HepG2 (cell line): Measurements from ENCODE around the gene GAPT. TPM values are rescaled to one million over a fixed set of nuclear protein-coding genes. Genes with fewer than 3 reads are reported as not detected.
A peak's percentile ranks its signal among the peaks of the same experiment; 100 is the strongest.

Experiments
- BCL6 ChIP-seq: IDR thresholded peaks from 2 replicates; pipeline ENCODE4 v1.6.1; 2016; ENCODE audit warnings: missing genetic modification reagents, missing compliant biosample characterization
- ELF1 ChIP-seq: sonication (generic); formaldehyde crosslinking; IDR thresholded peaks from 2 replicates; pipeline ENCODE4 v1.4.0; 2020; ENCODE audit warnings: missing genetic modification reagents
- FOSL2 ChIP-seq: sonication (generic); formaldehyde crosslinking; IDR thresholded peaks from 2 replicates; pipeline ENCODE4 v1.4.0; 2020; ENCODE audit warnings: missing genetic modification reagents
- HDAC6 ChIP-seq: fragments of 200-600 bp; sonication (generic); IDR thresholded peaks from 2 replicates; pipeline ENCODE4 v1.7.0; 2017; ENCODE audit warnings: mild to moderate bottlenecking, antibody characterized with exemption, low read length, low read depth
- HES4 ChIP-seq: sonication (generic); formaldehyde crosslinking; IDR thresholded peaks from 2 replicates; pipeline ENCODE4 v1.9.0; 2021; ENCODE audit warnings: mild to moderate bottlenecking, missing genetic modification reagents, borderline replicate concordance
- HNRNPUL1 ChIP-seq: fragments of 200-400 bp; formaldehyde crosslinking; IDR thresholded peaks from 2 replicates; pipeline ENCODE4 v1.6.1; 2017; ENCODE audit warnings: low read depth, mild to moderate bottlenecking, low read length, moderate library complexity
- KLF16 ChIP-seq, 2 experiments: sonication (generic) in 1 of 2; formaldehyde crosslinking in 1 of 2; IDR thresholded peaks; 2 replicates each; pipeline versions ENCODE4 v1.6.1 to v1.8.0; 2016 to 2023; ENCODE audit warnings: missing genetic modification reagents in 2 of 2, missing compliant biosample characterization in 1 of 2
- MTF2 ChIP-seq: sonication (generic); formaldehyde crosslinking; IDR thresholded peaks from 2 replicates; pipeline ENCODE4 v1.5.0; 2020; ENCODE audit warnings: missing genetic modification reagents, borderline replicate concordance
- PAF1 ChIP-seq: IDR thresholded peaks from 2 replicates; pipeline ENCODE4 v1.6.1; 2016; ENCODE audit warnings: missing genetic modification reagents, missing compliant biosample characterization
- PRPF4 ChIP-seq: fragments of 200-400 bp; formaldehyde crosslinking; IDR thresholded peaks from 2 replicates; pipeline ENCODE4 v1.6.1; 2016; ENCODE audit warnings: low read length, low read depth; ENCODE audit not compliant: poor library complexity, severe bottlenecking
- RBAK ChIP-seq: sonication (generic); formaldehyde crosslinking; IDR thresholded peaks from 2 replicates; pipeline ENCODE4 v1.5.1; 2020; ENCODE audit warnings: mild to moderate bottlenecking, missing genetic modification reagents
- SKI ChIP-seq: fragments of 450-650 bp; IDR thresholded peaks from one replicate; pipeline ENCODE4 v1.6.1; 2018; ENCODE audit warnings: mild to moderate bottlenecking; ENCODE audit not compliant: partially characterized antibody
- SKIL ChIP-seq: sonication (generic); formaldehyde crosslinking; IDR thresholded peaks from 2 replicates; pipeline ENCODE4 v1.8.0; 2022; ENCODE audit warnings: missing genetic modification reagents, mild to moderate bottlenecking, moderate library complexity, borderline replicate concordance
- TCF7L2 ChIP-seq: IDR thresholded peaks from 2 replicates; pipeline ENCODE4 v1.6.1; 2011; ENCODE audit warnings: mild to moderate bottlenecking, low read depth, low read length, moderate library complexity
- ZHX2 ChIP-seq, 2 experiments: sonication (generic) in 1 of 2; formaldehyde crosslinking in 1 of 2; IDR thresholded peaks; 2 replicates each; pipeline versions ENCODE4 v1.6.1 to v1.9.0; 2014 to 2022; ENCODE audit warnings: antibody characterized with exemption in 1 of 2, borderline replicate concordance in 1 of 2, inconsistent platforms in 1 of 2, low read depth in 1 of 2, missing genetic modification reagents in 1 of 2
- ZNF18 ChIP-seq: sonication (generic); formaldehyde crosslinking; IDR thresholded peaks from 2 replicates; pipeline ENCODE4 v1.8.0; 2022; ENCODE audit warnings: mild to moderate bottlenecking, missing genetic modification reagents; ENCODE audit not compliant: insufficient replicate concordance
- ZNF234 ChIP-seq: sonication (generic); formaldehyde crosslinking; conservative IDR thresholded peaks from 2 replicates; pipeline ENCODE4 v1.5.1; 2020; ENCODE audit warnings: mild to moderate bottlenecking, missing genetic modification reagents
- ZNF253 ChIP-seq: sonication (generic); formaldehyde crosslinking; IDR thresholded peaks from 2 replicates; pipeline ENCODE4 v1.8.0; 2022; ENCODE audit warnings: mild to moderate bottlenecking, missing genetic modification reagents, borderline replicate concordance
- ZNF460 ChIP-seq: sonication (generic); formaldehyde crosslinking; IDR thresholded peaks from 2 replicates; pipeline ENCODE4 v1.5.1; 2020; ENCODE audit warnings: missing genetic modification reagents, mild to moderate bottlenecking, borderline replicate concordance
- ZNF547 ChIP-seq: sonication (generic); formaldehyde crosslinking; IDR thresholded peaks from 2 replicates; pipeline ENCODE4 v1.5.1; 2020; ENCODE audit warnings: mild to moderate bottlenecking, missing genetic modification reagents
- polyA plus RNA-seq, 8 experiments: library from polyadenylated mRNA; depleted of rRNA in 3 of 8; stranded (reverse) in 7 of 8; unstranded in 1 of 8; fragments of >200 nt; fragmentation: Illumina TruSeq in 4 of 8; extraction: Trizol in 4 of 8; gene quantifications; 2 replicates each; pipeline versions ENCODE4 v1.2.1 to v1.2.3, GENCODE V29; 2011 to 2016; ENCODE audit warnings: low read depth in 4 of 8, missing spikeins in 1 of 8, mixed read lengths in 1 of 8; ENCODE audit not compliant: insufficient read depth in 1 of 8
- total RNA-seq, 5 experiments: library from RNA; depleted of rRNA; stranded (reverse); fragments of >200 nt; fragmentation: Illumina TruSeq; extraction: Trizol; gene quantifications; 2 replicates each; pipeline ENCODE4 v1.2.3, GENCODE V29; 2016; ENCODE audit warnings: low read depth in 1 of 5

The GAPT gene
- total and polyA plus RNA-seq, 2 of the 13 experiments (the other 11 are each of a cell fraction or from before 2014, with no cell fraction given): not detected

- TF ChIP-seq HDAC6: no peak
- TF ChIP-seq ZNF234: no peak
- peak; percentile 30; the same call in 1 of the 2 replicates for TF ChIP-seq FOSL2
- peak; percentile 9 for TF ChIP-seq SKI
- TF ChIP-seq ZNF547: no peak
- TF ChIP-seq KLF16 (CRISPR knock-in tag; IDR thresholded peaks at IDR 0.05): peak in 1 of 2 experiments; percentile 51; a peak in 1 of 4 replicates
- TF ChIP-seq SKIL: no peak
- TF ChIP-seq ZNF460 (CRISPR knock-in tag): no peak; the same call in 1 of the 2 replicates
- TF ChIP-seq PRPF4: no peak
- TF ChIP-seq HES4 (CRISPR knock-in tag): no peak
- TF ChIP-seq ZHX2 (IDR thresholded peaks at IDR 0.05; ENCODE audit: low read depth): no peak
- TF ChIP-seq ZHX2 (CRISPR knock-in tag; IDR thresholded peaks at IDR 0.05; ENCODE audit: borderline replicate concordance): no peak
- TF ChIP-seq PAF1 (CRISPR knock-in tag): no peak
- TF ChIP-seq ELF1 (CRISPR knock-in tag): no peak
- peak; percentile 8; the same call in 1 of the 2 replicates for TF ChIP-seq BCL6 (CRISPR knock-in tag)
- TF ChIP-seq MTF2 (CRISPR knock-in tag): 0 out of 2 replicates have a peak, but pooled peaks have one; percentile 39
- TF ChIP-seq ZNF253 (CRISPR knock-in tag): no peak
- TF ChIP-seq TCF7L2: no peak
- TF ChIP-seq ZNF18 (CRISPR knock-in tag): peak; percentile 59
- no peak for TF ChIP-seq HNRNPUL1
- no peak for TF ChIP-seq RBAK (CRISPR knock-in tag)
Observed at GRCh38 chr5:58460002-58460731, 31.1 kb upstream of the GAPT start, which contains the start of gene PLK2 (continued).
